Transverse colon (tissue), 4 donors: ENCODE data around the gene CRADD.

ENCODE experiments used
- EP300 ChIP-seq: sonication (generic); formaldehyde crosslinking; IDR thresholded peaks from one replicate; pipeline ENCODE4 v1.6.1; 2017; ENCODE audit warnings: antibody characterized with exemption, low read depth
- POLR2A ChIP-seq: fragments of 450-650 bp; IDR thresholded peaks from one replicate; pipeline ENCODE4 v1.6.1; 2016; ENCODE audit warnings: antibody characterized with exemption, mild to moderate bottlenecking, moderate library complexity
- POLR2AphosphoS5 ChIP-seq, 3 donors: sonication (generic); formaldehyde crosslinking; IDR thresholded peaks; one replicate each; pipeline ENCODE4 v1.6.1; 2016; ENCODE audit warnings: antibody characterized with exemption in 3 of 3
- TF ChIP-seq, protein P1 (sequence below), 5 experiments: fragments of 200-600 bp in 3 of 5; fragments of 450-650 bp in 2 of 5; sonication (generic) in 3 of 5; IDR thresholded peaks; 1 replicate in 2 of 5; 2 replicates in 3 of 5; pipeline ENCODE4 v1.5.1; 2016 to 2017; ENCODE audit warnings: antibody characterized with exemption in 5 of 5, inconsistent platforms in 3 of 5, mild to moderate bottlenecking in 2 of 5, moderate library complexity in 1 of 5

GRCh38 chr12:93827179-93827578 is 150.0 kb downstream of the CRADD start:
- TF ChIP-seq, protein P1, sequence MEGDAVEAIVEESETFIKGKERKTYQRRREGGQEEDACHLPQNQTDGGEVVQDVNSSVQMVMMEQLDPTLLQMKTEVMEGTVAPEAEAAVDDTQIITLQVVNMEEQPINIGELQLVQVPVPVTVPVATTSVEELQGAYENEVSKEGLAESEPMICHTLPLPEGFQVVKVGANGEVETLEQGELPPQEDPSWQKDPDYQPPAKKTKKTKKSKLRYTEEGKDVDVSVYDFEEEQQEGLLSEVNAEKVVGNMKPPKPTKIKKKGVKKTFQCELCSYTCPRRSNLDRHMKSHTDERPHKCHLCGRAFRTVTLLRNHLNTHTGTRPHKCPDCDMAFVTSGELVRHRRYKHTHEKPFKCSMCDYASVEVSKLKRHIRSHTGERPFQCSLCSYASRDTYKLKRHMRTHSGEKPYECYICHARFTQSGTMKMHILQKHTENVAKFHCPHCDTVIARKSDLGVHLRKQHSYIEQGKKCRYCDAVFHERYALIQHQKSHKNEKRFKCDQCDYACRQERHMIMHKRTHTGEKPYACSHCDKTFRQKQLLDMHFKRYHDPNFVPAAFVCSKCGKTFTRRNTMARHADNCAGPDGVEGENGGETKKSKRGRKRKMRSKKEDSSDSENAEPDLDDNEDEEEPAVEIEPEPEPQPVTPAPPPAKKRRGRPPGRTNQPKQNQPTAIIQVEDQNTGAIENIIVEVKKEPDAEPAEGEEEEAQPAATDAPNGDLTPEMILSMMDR (IDR thresholded peaks at IDR 0.05), result no peak
- TF ChIP-seq POLR2AphosphoS5 (IDR thresholded peaks at IDR 0.05) (peak in 1 of 3 donors; percentile 58), POLR2A (no peak), EP300 (peak; percentile 52)
